GM12878 (cell line): ENCODE data around the gene MAPRE2. TPM values are rescaled to one million over a fixed set of nuclear protein-coding genes. Genes with fewer than 3 reads are reported as not detected.

Source experiments
- ATAC-seq: fragments of 200-7000 bp; cut with Tn5 transposase; 3 replicates; pipeline ENCODE4 v1.9.1; 2020; ENCODE audit warnings: mild to moderate bottlenecking, moderate library complexity
- BruUV-seq: library from RNA; stranded (reverse); fragments of 400-500 nt; replicated peaks from 2 replicates; lab custom pipeline; 2021; lab: Mats Ljungman, UMichigan
- CTCF ChIA-PET: fragments of 300-600 bp; sonication (Branson Sonifier 250); formaldehyde crosslinking; extraction: SDS; loops from one replicate; lab custom pipeline; 2021; ENCODE audit warnings: inconsistent platforms; lab: Yijun Ruan, JAX
- POLR2A ChIA-PET: fragments of 350-600 bp; formaldehyde crosslinking; extraction: SDS; loops from one replicate; lab custom pipeline; 2021; ENCODE audit warnings: inconsistent platforms; lab: Charles Lee
- RAD21 ChIA-PET: fragments of 300-600 bp; sonication (Branson Sonifier 250); formaldehyde crosslinking; loops from one replicate; lab custom pipeline; 2023; ENCODE audit warnings: antibody characterized with exemption; ENCODE audit not compliant: unreplicated experiment; lab: Charles Lee
- SMC1A ChIA-PET: fragments of 300-600 bp; sonication (Branson Sonifier 250); formaldehyde crosslinking; loops from one replicate; lab custom pipeline; 2023; ENCODE audit not compliant: unreplicated experiment, uncharacterized antibody; lab: Charles Lee
- DNase-seq: peaks from one replicate; pipeline ENCODE4 v3.0.0-alpha.2; 2011; ENCODE audit warnings: low read depth, low spot score
- FAIRE-seq: peaks from 3 replicates; lab custom pipeline; 2011; peaks lifted over from hg19 to GRCh38; lab: Jason Lieb, UNC
- H2AFZ ChIP-seq: 2 replicates; pipeline ENCODE4 v1.6.0; 2011; ENCODE audit warnings: low read depth, low read length, control low read depth; ENCODE audit not compliant: control insufficient read depth
- H3K27ac ChIP-seq: 2 replicates; pipeline ENCODE4 v1.5.1; 2011; ENCODE audit warnings: control low read depth; ENCODE audit not compliant: control insufficient read depth, insufficient read depth
- H3K27me3 ChIP-seq, 2 experiments: replicated peaks in 1 of 2; 2 replicates each; pipeline versions ENCODE4 v1.6.0 to v1.6.1; 2011; ENCODE audit warnings: low read length in 1 of 2; ENCODE audit not compliant: control insufficient read depth in 2 of 2, insufficient read depth in 2 of 2
- H3K36me3 ChIP-seq, 2 experiments: 2 replicates each; pipeline ENCODE4 v1.5.1; 2011; ENCODE audit warnings: low read length in 1 of 2; ENCODE audit not compliant: control insufficient read depth in 2 of 2, insufficient read depth in 2 of 2
- H3K4me1 ChIP-seq: 2 replicates; pipeline ENCODE4 v1.6.1; 2011; ENCODE audit warnings: mild to moderate bottlenecking, low read length, moderate library complexity, mixed read lengths; ENCODE audit not compliant: control insufficient read depth, insufficient read depth
- H3K4me2 ChIP-seq: 2 replicates; pipeline ENCODE4 v1.6.0; 2011; ENCODE audit warnings: control low read depth; ENCODE audit not compliant: control insufficient read depth, insufficient read depth
- H3K4me3 ChIP-seq: fragments of 200-600 bp; sonication (generic); 2 replicates; pipeline ENCODE4 v1.5.1; 2016
- H3K79me2 ChIP-seq: 2 replicates; pipeline ENCODE4 v1.6.0; 2011; ENCODE audit warnings: low read length; ENCODE audit not compliant: control insufficient read depth, insufficient read depth
- H3K9ac ChIP-seq: 2 replicates; pipeline ENCODE4 v1.8.0; 2011; ENCODE audit warnings: low read length, control low read depth, mixed read lengths; ENCODE audit not compliant: control insufficient read depth, insufficient read depth
- H3K9me3 ChIP-seq: replicated peaks from 3 replicates; pipeline ENCODE4 v1.5.1; 2011; ENCODE audit warnings: mild to moderate bottlenecking, low read length; ENCODE audit not compliant: control insufficient read depth, insufficient read depth
- H4K20me1 ChIP-seq: 2 replicates; pipeline ENCODE4 v1.6.0; 2011; ENCODE audit not compliant: control insufficient read depth, insufficient read depth
- NBN ChIP-seq: fragments of 450-650 bp; IDR thresholded peaks from 2 replicates; pipeline ENCODE4 v1.6.1; 2016
- POLR2A ChIP-seq: IDR thresholded peaks from 2 replicates; pipeline ENCODE4 v1.6.1; 2011; ENCODE audit warnings: low read depth, mild to moderate bottlenecking, low read length
- YBX1 ChIP-seq: fragments of 450-650 bp; IDR thresholded peaks from 2 replicates; pipeline ENCODE4 v1.6.1; 2016; ENCODE audit warnings: antibody characterized with exemption
- WGBS: methylation state at CpG from one replicate; pipeline ENCODE4 v1.1.6; 2016; ENCODE audit warnings: low lambda C conversion rate; ENCODE audit not compliant: insufficient replicate concordance, insufficient coverage; ENCODE audit errors: missing lambda C conversion rate; 5-methylcytosine and 5-hydroxymethylcytosine counted together
- in situ Hi-C: fragments of 300-500 bp; cut with MboI; formaldehyde crosslinking; loops from 9 replicates; pipeline ENCODE4 v1.14.3; 2018; ENCODE audit warnings: mixed read lengths
- intact Hi-C: fragments of 100-400 bp; cut with micrococcal nuclease; formaldehyde crosslinking; loops from one replicate; pipeline ENCODE4 v1.14.2; 2022; ENCODE audit not compliant: unreplicated experiment
- polyA plus RNA-seq, 11 experiments: library from polyadenylated mRNA; depleted of rRNA in 4 of 11; unstranded in 6 of 11; stranded (reverse) in 5 of 11; fragments of >200 nt; fragmentation: Nextera tagmentation in 4 of 11; fragmentation: Illumina TruSeq in 1 of 11; extraction: Ambion mirVana in 4 of 11; extraction: Trizol in 1 of 11; gene quantifications; 1 replicate in 1 of 11; 2 replicates in 10 of 11; pipeline versions ENCODE4 v1.2.1 to v1.2.3, GENCODE V29; 2011 to 2016; ENCODE audit warnings: inconsistent platforms in 2 of 11, missing spikeins in 2 of 11, low read depth in 1 of 11
- total RNA-seq, 4 experiments: library from RNA; depleted of rRNA in 3 of 4; stranded (reverse); fragments of >200 nt in 3 of 4; fragmentation: Illumina TruSeq in 1 of 4; extraction: Trizol in 1 of 4; gene quantifications; 2 replicates each; pipeline versions ENCODE4 v1.2.1 to v1.2.3, GENCODE V29; 2013 to 2021

MAPRE2 gene
- total and polyA plus RNA-seq, 10 of the 15 experiments (the other 5 are each of a cell fraction or from before 2014, with no cell fraction given): 11.0 to 50.6 (median 24.0) TPM

- CTCF ChIA-PET: interaction anchor here (1.7 kb wide), 1 partner anchor 132 kb away, joined by 3 read pairs; no protein-coding TSS in a partner anchor
- no peak for FAIRE-seq
Observed at GRCh38 chr18:35099911-35100310, 58.7 kb downstream of the MAPRE2 start.

GRCh38 chr18:35104391-35105051, 63.3 kb downstream of the MAPRE2 start:
- Histone ChIP-seq H3K27ac (no peak overlapping the region), H4K20me1 (no peaks in the 10 kb centered on the region), H2AFZ (no peak overlapping the region), H3K4me1 (no peaks in the 10 kb centered on the region), H3K4me2 (no peak overlapping the region), H3K79me2 (no peaks in the 10 kb centered on the region), H3K9ac (no peak overlapping the region), H3K9me3 (no peaks in the 10 kb centered on the region; the same call in 2 of the 3 replicates), H3K36me3 (no peaks in the 10 kb centered on the region), H3K27me3 (no peaks in the 10 kb centered on the region), H3K4me3 (no peak overlapping the region)
- in situ Hi-C loops (no loop called here), intact Hi-C loops (no loop called here)
- TF ChIP-seq POLR2A: no peak
- no peak for TF ChIP-seq YBX1
- ChIA-PET SMC1A (interaction anchor here (0.6 to 2.1 kb wide), 5 partner anchors 8 to 849 kb away, joined by 3 to 7 read pairs (median 4); no protein-coding TSS in a partner anchor), CTCF (interaction anchor here (0.7 to 1.4 kb wide), 2 partner anchors 317 to 1845 kb away, joined by 3 read pairs; no protein-coding TSS in a partner anchor), RAD21 (interaction anchor here (1.1 kb wide), 2 partner anchors 39 to 58 kb away, joined by 3 to 4 read pairs; no protein-coding TSS in a partner anchor), POLR2A (interaction anchor here (0.6 to 1.2 kb wide), 3 partner anchors 8 to 75 kb away, joined by 3 to 4 read pairs (median 3); no protein-coding TSS in a partner anchor)
- DNase-seq: no peak
- WGBS: 88% methylated on average over 5 of the region's 5 CpGs
- ATAC-seq: no peak
- FAIRE-seq: no peak
- TSS peak; percentile 16 for BruUV-seq

More at GRCh38 chr18:35099911-35100310, 58.7 kb downstream of the MAPRE2 start:
- no TSS peak for BruUV-seq
- POLR2A ChIA-PET: no interaction called here
- no peaks in the 10 kb centered on the region for H4K20me1 ChIP-seq
- SMC1A ChIA-PET: interaction anchor here (0.9 to 1.6 kb wide), 3 partner anchors 15 to 70 kb away, joined by 3 to 7 read pairs (median 3); no protein-coding TSS in a partner anchor
- H3K9ac ChIP-seq: no peak overlapping the region
- ATAC-seq: no peak
- no peak overlapping the region for H3K4me2 ChIP-seq
- no peaks in the 10 kb centered on the region for H3K4me1 ChIP-seq
- RAD21 ChIA-PET: no interaction called here
- no peak overlapping the region for H3K4me3 ChIP-seq
- no peaks in the 10 kb centered on the region for H3K9me3 ChIP-seq
- H3K36me3 ChIP-seq: no peaks in the 10 kb centered on the region
- no peaks in the 10 kb centered on the region for H3K27me3 ChIP-seq
- H2AFZ ChIP-seq: no peak overlapping the region
- no peak for TF ChIP-seq NBN
- no peak for DNase-seq
- H3K79me2 ChIP-seq: no peaks in the 10 kb centered on the region
- intact Hi-C loops: no loop called here
- in situ Hi-C loops: no loop called here
- no peak overlapping the region for H3K27ac ChIP-seq
